Measurements from ENCODE around the gene PRSS16.

Gene PRSS16

GRCh38 chr6:27283279-27283678 is 35.8 kb downstream of the PRSS16 start:
- DNase-seq (ENCODE audit: low read depth in 2 of 2) = no peak

DNA sequence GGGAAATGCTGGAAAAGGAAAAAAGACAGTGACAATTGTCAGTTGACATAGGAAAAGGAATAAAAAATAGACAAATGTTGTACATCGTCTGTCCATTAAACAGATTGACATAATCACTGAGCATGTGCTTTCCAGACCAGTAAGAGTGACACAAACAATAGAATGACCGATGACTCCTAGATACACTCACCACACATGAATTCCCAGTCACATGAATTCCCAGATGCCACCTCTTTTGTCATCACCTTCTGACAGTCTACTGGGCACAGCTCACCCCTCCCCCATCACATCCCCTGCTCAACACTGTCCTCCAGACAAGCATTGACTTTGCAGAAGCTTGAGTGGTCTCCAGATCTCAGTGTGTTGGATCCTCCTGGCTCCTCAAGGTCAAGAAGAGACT is 38.6 kb downstream of the PRSS16 start:
- DNase-seq (ENCODE audit: low read depth in 2 of 2) = no peak

- no peak for DNase-seq (ENCODE audit: low read depth in 2 of 2)
Measured at GRCh38 chr6:27287751-27288135, 40.2 kb downstream of the PRSS16 start.

DNA sequence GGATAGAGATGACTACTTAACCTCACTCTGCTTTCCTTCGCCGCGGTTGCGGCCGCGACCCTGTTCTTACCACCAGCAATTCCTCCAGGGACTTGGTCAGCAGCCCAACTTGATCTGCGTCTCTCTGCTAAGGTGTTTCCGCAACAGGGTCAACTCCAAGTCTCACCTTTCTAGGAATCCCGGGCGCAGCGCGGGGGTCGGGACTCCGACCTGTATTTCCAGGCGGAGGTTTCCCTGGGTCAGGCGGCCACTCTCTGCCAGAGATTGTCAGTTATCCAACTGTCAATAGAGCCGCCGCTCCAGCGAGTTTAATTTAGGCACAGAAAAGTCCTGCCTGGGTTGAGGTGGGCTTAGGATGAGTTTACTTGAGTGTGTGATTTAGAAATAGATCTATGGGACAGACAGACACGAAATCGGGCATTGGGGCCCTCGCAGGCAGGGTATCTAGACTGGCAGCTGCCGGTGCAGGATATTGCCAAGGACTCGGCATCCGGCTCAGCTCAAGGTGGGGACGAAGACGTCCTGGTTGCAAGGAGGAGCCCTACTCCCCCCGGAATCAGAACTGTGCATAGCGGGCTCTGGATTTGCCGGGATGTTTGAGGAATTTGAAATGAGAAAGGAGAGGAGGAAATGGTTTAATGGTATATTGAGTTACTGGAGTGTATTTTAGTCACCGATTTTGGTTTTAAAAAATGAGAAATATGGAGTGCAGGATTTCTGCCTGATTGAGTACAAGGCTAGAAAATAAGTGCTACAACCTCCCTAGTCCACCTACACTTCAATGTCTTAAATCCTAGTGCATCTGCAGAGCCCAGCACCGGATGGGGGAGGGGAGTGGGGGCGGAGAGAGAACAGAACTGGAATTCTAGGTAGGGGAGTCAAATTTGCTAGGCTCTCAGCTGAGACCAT is 40.9 kb downstream of the PRSS16 start:
- no peak for DNase-seq (ENCODE audit: low read depth in 2 of 2)

DNA sequence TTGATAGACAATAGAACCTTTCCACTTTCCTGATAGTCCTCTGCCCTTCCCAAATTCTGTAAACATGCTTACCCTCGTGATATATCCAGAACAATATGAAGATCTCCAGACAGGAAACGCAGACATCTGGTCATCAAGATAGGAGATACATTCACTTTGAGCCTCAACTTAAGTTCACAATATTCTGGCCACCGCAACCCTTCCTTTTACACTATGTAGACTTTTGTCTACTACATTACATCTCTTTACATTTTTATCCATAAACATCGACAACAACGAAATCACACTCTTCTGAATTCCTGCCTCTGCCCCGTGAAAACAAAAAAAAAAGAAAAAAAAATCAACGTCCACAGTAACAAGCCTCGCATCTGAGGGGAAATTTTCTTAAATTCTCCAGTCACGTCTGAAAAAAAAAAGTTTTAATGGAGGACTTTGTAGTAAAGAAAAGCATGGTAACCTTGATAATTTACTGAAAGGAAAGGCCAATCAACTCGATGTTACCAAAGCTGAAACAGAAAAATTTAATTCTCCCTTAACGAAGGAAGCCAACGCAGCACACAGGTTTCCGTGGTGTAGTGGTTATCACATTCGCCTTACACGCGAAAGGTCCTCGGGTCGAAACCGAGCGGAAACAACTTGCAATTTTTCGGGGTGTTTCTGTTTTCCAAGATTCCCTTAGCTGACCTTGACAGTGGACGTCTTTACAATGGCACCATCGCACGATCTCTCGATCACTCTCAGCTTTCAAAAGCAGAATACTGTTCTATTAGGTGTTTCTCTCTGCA is 42.8 kb downstream of the PRSS16 start:
- no peak for DNase-seq (ENCODE audit: low read depth in 2 of 2)

DNA sequence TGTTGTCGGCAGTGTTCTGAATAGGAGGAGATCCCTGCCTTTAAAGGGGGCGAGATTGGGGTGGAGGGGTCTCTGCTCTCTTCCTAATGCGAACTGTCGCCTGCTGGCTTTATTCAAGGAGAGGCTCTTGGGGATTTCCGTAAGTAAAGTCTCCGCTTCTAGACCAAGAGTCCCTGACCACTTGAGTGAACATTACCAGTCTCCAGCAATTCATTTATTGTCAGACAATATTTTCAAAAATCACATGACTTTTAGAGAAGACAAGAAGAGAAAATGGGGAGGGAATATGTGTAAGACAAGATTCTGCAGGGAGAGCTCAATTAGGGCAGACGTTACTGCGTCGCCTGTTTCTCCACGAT is 43.3 kb downstream of the PRSS16 start:
- DNase-seq (ENCODE audit: low read depth in 2 of 2) = no peak

- no peak for DNase-seq (ENCODE audit: low read depth in 2 of 2)
Measured at GRCh38 chr6:27293436-27294098, 46.1 kb downstream of the PRSS16 start.

GRCh38 chr6:27294409-27294808 is 46.9 kb downstream of the PRSS16 start:
- DNase-seq (ENCODE audit: low read depth in 2 of 2) = no peak

GRCh38 chr6:27295301-27296079 is 48.0 kb downstream of the PRSS16 start:
- no peak for DNase-seq (ENCODE audit: low read depth in 2 of 2)

DNA sequence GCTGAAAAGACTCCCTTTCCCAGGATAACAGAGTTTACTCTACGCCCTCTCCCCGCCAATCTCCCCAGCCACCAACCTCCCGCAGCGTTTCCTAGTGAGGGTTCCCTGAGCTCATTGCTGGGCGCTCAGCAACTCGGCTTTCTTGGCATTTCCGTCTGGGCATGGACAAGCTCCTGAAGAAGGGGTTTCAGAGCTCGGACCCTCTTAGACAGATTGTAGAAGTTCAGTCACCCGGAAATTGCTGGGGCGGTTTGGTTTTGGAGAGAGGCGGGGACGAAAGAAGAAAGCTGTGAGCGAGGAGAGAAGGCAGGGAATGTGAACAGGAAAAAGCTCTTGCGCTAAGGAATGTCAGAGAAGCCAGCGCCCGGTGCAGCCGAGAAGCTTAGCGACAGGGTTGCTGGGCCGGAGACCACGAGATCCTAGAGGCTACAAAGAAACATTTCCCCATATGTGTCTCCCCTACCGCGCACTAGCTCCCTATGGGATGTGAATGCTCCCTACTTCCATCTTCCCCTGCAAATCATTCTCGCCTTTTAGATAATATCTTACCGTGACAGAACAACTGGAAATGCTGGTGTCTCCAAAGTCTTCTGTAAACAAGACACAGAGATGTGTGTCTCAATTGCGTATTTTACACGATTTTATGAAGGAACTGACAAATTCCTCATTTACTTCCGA is 48.7 kb downstream of the PRSS16 start:
- no peak for DNase-seq (ENCODE audit: low read depth in 2 of 2)

DNA sequence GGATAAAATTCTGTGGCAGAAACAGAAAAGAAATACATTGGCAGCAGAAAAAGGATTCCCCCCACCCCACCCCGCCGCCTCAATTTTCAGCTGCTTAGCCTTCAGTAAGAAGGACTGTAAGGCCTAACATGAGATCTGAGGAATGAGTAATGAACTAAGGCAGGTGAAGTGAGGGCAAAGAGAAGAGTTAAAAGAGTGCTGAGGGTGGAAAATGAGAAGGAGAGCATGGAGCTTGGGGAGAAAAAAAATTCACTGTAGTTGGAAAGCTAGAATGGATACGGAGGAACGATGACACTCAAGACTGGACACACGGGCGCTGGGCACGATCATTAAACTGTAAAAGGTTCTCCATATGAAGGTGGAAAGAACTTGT is 50.0 kb downstream of the PRSS16 start:
- no peak for DNase-seq (ENCODE audit: low read depth in 2 of 2)

GRCh38 chr6:27297857-27298730 is 50.6 kb downstream of the PRSS16 start:
- DNase-seq (ENCODE audit: low read depth in 2 of 2) = no peak

- DNase-seq (ENCODE audit: low read depth in 2 of 2) = no peak
Measured at GRCh38 chr6:27303613-27304272, 56.2 kb downstream of the PRSS16 start.

Measured in fibroblast of skin of left biceps (primary cell).